GM18505 (cell line): Measurements from ENCODE around the gene ZNF469.

Experiments used
- ATAC-seq: cut with Tn5 transposase; IDR thresholded peaks from one replicate; pipeline ENCODE4 v1.9.1; 2021; ENCODE audit not compliant: unreplicated experiment
- POLR2A ChIP-seq: IDR thresholded peaks from 4 replicates; pipeline ENCODE4 v1.6.1; 2011; ENCODE audit warnings: borderline replicate concordance; ENCODE audit not compliant: insufficient read depth, insufficient read length; ENCODE audit errors: extremely low read depth

ZNF469 gene

DNA sequence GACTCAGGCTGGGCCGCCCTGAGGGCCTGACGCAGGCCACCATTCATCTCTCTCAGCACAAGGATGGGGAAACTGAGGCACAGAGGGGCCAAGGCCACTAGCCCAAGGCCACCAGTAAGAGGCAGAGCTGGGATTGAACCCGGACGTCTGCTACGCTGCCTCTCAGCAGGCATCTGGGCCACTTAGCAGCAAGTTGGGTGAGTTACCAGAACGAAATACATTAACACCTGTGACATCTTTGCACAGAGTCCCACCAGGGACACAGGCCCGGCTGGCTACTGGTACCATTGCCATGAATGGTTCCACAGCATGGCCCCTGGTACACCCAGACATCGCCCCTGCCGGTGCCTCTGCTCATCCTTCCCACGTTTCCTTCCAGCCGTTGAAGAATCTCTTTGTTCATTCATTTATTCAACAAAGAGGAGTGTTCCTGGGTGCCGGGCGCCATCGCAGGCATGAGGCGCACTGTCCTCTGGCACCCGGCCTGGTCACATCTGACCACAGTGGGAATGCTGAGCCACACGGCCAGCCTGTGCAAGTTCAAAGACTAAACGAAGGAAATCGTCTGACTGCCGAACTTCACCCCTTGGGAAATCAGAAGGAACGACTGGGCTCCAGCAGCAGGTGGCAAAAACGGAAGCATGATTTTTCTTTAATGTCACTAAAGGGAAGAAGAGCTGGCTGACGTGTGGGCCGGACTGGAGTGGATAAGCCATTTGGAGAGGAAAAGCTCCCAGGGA is 7.4 kb upstream of the ZNF469 start:
- ATAC-seq: no peak
- no peak for TF ChIP-seq POLR2A

DNA sequence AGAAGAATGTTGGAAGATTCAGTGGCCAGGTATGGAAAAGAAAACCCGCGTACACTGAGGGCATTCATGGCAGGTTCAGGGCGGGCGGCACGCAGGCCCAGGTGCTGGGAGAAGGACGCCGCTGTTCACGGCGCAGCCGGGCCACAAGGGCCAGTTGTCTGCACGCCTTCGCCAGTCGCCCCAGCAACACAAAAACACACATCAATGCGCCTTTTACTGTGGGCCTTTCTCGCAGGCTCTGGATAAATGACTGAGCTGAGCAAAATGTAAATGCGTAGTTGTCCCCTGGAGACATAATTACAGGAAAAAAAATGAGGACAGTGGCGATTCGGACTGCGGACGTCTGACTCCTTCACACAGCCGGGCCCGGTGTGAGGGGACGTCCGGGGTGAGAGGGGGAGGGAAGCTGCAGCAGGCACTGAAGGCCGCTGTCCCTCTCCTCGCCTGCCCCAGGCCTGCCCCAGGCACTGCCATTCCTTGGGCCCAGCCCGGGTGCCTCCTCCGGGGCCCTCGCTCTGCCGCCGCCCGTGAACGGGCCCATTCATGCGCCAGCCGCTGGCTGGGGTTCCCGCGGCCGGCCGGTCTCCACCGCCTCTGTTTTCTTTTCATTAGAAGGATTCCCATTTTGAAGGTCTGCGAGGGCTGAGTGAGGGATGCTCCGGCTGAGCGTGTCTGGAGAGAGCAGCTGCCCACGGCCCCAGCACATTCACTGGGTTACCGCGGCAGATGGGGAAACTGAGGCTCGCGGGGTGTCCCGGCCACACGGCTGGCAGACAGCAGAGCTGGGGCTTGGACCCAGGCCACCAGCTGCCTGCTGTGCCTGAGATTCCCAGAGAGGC is 6.5 kb upstream of the ZNF469 start:
- no peak for TF ChIP-seq POLR2A
- no peak for ATAC-seq

DNA sequence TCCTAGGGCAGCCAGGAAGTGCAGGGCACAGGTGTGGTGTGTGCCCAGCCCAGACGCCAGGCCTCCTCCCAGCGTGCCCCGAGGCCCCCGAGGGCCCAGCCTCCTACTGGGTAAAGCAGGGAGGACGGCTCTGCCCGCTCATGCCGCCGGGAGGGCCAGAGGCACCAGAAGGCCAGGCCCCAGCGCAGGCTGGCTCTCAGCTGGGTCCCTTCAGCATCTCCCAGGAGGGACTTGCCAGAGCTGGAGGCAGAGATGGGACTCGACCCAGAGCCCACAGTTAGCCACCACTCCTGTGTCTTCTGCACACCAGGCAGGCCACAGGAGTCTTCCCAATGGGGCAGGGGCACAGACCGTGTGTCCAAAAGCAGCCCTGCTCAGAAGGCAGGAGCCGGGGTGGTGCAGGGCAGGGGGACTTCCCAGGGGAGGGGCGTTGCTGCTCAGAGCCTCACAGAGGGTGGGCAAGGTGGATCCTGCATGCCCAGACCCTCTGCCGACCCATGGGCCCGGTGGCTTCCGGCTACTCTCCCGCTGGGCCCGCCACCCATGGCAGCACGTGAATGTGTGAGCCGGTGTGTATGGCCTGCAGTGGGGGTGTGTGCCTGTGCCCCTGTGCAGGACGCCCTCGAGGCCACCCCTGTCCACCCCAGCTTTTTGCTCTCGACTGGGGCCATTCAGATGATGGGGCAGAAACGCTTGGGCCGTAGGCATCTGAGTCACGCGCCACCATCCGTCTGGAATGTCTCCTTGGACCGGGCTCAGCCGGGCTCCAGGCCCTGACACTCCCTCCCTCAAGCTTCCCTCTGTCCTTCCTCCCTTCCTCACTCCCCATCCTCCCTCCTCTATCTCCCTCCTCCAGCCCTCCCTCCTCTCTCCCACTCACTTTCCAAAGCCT is 5.7 kb upstream of the ZNF469 start:
- ATAC-seq: no peak
- no peak for TF ChIP-seq POLR2A

DNA sequence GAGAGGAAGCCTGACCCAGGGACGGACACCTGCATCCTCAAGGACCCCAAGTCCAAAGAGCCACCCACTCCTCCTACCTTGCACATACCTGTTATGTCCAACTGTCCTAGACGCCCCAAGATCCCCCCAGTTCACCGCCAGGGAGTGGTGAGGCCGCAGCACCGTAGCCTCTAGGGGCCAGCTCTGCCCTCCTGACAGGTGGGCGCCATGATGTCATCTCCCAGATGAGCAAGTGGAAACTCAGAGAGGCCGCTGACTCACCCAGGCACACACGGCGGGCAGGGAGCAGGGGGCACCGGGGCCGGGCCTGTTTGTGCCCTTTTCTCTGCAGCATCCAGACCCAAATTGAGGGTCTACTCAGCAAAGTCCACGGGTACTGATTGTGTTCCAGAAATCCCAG is 4.8 kb upstream of the ZNF469 start:
- TF ChIP-seq POLR2A: no peak

DNA sequence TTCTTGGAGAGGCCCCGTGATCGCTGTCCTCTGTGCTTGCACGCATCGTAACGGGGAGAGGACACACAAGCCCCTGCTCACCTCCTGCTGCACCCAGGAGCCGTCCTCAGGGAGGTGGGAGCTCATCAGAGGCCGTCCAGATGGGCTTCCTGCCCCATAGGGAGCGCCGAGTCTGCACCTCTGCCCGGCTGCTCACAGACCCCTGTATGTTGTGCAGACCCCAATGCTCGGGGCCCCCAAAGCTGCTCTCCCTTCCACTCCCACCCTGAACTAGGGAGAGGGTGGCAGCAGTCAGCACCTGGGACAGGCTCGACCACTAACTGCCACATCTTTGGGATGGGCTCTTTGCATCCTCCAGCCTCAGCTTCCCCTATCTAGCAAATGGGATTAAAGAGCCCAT is 4.4 kb upstream of the ZNF469 start:
- ATAC-seq: no peak

More for the DNA sequence above, 4.8 kb upstream of the ZNF469 start:
- ATAC-seq: no peak

DNA sequence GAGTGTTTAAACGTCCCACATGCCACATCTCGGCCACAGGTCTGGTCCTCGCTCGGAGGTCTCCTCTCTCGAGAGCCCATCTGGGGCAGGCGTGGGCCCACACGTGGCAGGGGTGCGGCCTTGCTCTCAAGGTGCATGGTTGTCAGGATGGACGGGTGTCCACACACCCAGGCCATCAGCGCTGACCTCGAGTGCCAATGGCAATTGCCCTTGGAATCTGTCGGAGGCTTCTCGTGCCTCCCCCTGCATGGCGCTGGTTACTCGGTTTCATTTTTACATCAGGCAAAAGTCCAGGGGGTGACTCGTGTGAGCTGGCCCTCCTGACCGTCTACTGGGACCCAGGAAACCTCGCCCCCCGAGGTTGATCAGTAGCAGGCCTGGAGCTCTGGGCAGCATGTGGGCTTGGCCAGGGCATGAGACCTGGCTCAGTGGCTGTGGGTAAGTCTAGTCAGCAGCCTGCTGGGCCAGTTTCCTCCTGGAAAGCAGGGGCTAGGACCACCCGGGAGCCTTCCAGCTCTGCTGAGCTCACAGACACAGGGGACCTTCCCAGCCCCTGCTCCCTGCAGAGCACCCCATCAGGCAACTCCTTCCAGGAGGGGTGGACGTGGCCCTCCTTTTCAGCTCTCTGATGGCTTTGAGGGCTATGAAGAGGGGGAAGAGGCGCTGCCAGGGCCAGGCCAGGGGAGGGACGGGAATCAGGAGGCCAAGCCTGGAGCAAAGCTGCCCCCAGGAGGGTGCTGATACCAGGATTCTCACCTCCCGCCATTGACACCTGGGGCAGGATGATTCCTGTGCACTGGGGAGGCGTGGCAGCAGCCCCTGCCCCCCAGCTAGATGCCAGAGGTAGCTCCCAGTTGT is 3.7 kb upstream of the ZNF469 start:
- ATAC-seq: no peak
- TF ChIP-seq POLR2A: no peak

More for the DNA sequence above, 4.4 kb upstream of the ZNF469 start:
- no peak for TF ChIP-seq POLR2A

DNA sequence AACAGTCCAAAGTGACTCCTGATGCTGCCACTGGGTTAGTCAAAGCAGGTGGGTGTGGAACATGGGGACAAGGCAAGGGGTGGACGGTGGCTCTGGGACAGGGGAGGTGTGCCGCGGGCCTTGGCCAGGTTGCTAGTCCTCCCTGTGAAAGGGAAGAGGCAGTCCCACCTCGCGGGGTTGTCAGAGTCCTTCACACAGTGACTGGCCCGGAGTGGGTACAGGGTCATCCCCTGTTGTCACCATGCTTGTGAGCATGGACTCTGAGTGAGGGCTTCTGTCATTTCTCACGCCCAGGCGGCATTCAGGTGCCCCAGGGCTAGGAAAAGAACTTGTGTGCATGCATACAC is 3.1 kb upstream of the ZNF469 start:
- no peak for ATAC-seq

DNA sequence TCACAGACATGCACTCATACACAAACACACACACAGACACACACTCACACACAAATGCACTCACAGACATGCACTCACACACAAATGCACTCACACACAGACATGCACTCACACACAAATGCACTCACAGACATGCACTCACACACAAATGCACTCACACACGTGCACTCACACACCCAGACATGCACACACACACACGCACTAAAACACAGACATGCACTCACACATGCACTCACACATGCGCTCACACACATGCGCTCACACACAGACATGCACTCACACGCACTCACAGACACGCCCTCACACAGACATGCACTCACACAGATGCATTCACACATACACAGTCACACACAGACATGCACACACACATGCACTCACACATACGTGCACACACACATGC is 2.7 kb upstream of the ZNF469 start:
- ATAC-seq: no peak

More for the DNA sequence above, 3.1 kb upstream of the ZNF469 start:
- TF ChIP-seq POLR2A: no peak

DNA sequence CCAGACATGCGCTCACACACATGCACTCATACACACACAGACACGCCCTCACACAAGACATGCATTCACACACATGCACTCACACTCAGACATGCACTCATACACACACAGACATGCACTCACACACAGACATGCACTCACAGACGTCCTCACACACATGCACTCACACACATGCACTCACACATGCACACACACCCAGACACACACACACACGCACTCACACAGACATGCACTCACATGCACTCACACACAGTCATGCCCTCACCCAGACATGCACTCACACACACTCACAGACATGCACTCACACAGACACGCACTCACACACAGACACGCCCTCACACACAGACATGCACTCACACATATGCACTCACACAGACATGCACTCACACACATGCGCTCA is 2.1 kb upstream of the ZNF469 start:
- ATAC-seq: no peak

More for the DNA sequence above, 2.7 kb upstream of the ZNF469 start:
- TF ChIP-seq POLR2A: no peak

DNA sequence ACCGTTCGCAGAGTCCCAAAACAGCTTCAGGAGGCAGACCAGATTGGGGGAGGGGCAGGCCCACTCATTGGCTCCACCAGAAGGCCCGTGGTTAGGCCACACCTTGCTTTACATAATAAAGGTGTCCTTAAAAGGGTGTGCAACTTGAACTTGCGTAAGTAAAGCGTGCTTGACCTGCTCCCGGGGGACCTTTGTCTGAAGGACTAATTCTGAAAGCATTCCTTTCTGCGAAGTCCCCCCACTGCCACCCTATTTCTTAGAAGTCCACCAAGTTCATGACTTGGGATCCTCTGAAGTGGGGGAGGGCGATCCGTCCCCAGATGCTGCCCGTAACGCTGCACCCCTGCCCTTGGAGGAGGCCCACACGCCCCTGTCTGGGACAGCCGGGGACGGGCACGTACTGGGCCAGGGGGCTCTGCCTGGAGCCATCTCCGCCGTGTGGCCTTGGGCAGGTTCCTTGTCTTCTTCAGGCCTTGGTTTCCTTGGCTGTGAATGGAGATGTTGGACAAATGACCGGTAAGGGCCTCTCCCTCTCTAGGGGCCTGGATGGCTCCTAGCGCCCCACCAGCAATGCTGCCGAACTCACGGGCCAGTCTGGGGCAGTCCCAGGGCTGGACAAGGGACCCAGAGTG is 823 bp upstream of the ZNF469 start:
- TF ChIP-seq POLR2A: no peak
- ATAC-seq: no peak

More for the DNA sequence above, 2.1 kb upstream of the ZNF469 start:
- no peak for TF ChIP-seq POLR2A

DNA sequence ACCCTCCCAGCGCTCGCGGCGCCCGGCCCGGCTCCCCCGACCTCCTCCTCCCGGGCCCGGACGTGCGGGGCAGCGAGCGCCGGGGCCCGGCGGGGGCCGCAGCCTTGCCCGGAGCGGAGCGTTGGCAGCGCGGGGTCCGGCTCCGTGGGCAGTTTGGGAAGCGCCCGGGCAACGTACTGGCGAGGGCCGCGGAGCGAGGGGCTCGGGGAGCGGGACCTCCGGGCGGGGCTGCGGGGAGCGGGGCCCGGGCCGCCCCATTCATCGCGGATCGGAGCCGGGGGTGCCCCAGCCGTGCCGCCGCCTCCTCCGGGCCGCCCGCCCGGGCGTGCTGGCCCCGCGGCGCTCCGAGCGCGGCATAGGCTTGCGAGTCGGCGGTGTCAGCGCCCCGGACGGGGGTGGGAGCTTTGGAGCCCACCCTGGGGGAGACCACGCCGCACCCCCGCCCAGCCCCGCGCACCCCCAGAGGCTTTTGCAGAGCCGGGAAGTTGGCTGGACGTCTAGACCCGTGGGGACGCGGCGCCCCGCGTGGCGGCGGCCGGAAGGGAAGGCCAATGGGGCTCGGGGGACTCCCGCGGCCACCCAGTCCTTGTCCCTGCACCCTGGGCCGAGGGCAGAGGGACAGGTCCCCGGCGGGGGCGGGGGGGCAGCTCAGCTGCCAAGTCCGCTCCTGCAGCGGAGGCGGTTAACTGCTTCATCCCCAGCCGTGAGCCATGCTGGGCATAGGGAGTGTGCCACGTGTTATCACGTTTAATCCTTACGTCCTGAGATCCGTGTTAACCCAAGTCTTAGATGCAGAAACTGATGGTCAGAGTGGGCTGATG is 852 bp downstream of the ZNF469 start:
- no peak for TF ChIP-seq POLR2A
- ATAC-seq: no peak
